Dermis lymphatic vessel endothelial cell (primary cell): Measurements from ENCODE around the gene SELENOS. TPM values are rescaled to one million over a fixed set of nuclear protein-coding genes. Genes with fewer than 3 reads are reported as not detected.

Experiments
- total RNA-seq: library from RNA; depleted of rRNA; stranded (reverse); fragments of >200 nt; gene quantifications from 2 replicates; pipeline ENCODE4 v1.2.1, GENCODE V29; 2014

Gene SELENOS
- total RNA-seq, result 51.3 and 80.5 TPM in 2 replicates

GRCh38 chr15:101277038-101277822 is at the start of gene SELENOS:
SELENOS (minus strand) TSS chr15:101277485; CDS start chr15:101277417, 68 bp downstream.

GRCh38 chr15:101294731-101295606 is 17.7 kb upstream of the SELENOS start, which contains the start of gene SNRPA1:
SNRPA1 (minus strand) TSS chr15:101295248; CDS start chr15:101295178, 70 bp downstream.

GRCh38 chr15:101251830-101252820 is 25.2 kb downstream of the SELENOS start, which contains the start of gene CHSY1:
CHSY1 (minus strand) TSS chr15:101252048; CDS start chr15:101251456, 592 bp downstream.

Other genes with a start within 250 kb of the SELENOS start
- 27.3 and 32.8 TPM in 2 replicates for gene CHSY1, start 25.4 kb downstream of the SELENOS start, total RNA-seq
- 11.1 and 13.5 TPM in 2 replicates for gene SNRPA1, start 17.8 kb upstream of the SELENOS start, total RNA-seq
- gene PCSK6, start 212.2 kb upstream of the SELENOS start, total RNA-seq, result 34.4 and 37.1 TPM in 2 replicates